K562 (cell line): ENCODE measurements around the gene LZTS2. TPM values are rescaled to one million over a fixed set of nuclear protein-coding genes. Genes with fewer than 3 reads are reported as not detected.
A peak's percentile ranks its signal among the peaks of the same experiment; 100 is the strongest.

Experiments used
- ETV6 ChIP-seq, 3 experiments: fragments of 150-350 bp in 1 of 3; sonication (generic) in 1 of 3; formaldehyde crosslinking in 1 of 3; IDR thresholded peaks; 2 replicates each; pipeline versions ENCODE4 v1.6.1 to v1.8.0; 2014 to 2022; ENCODE audit warnings: borderline replicate concordance in 2 of 3, low read depth in 2 of 3, antibody characterized with exemption in 1 of 3, low read length in 1 of 3, mild to moderate bottlenecking in 1 of 3, missing genetic modification reagents in 1 of 3
- GTF2A2 ChIP-seq: IDR thresholded peaks from 2 replicates; pipeline ENCODE4 v1.6.1; 2016; ENCODE audit warnings: mild to moderate bottlenecking, missing genetic modification characterization, missing compliant biosample characterization
- HEY1 ChIP-seq: fragments of 250-450 bp; sonication (Bioruptor Pico); IDR thresholded peaks from 2 replicates; pipeline ENCODE4 v1.5.0; 2020; ENCODE audit warnings: mild to moderate bottlenecking, moderate library complexity, borderline replicate concordance
- MEF2A ChIP-seq: IDR thresholded peaks from 2 replicates; pipeline ENCODE4 v1.6.1; 2011; ENCODE audit warnings: low read depth, mild to moderate bottlenecking, low read length, moderate library complexity; ENCODE audit not compliant: control insufficient read depth
- RB1 ChIP-seq: fragments of 450-650 bp; IDR thresholded peaks from 2 replicates; pipeline ENCODE4 v1.6.1; 2017; ENCODE audit warnings: low read depth, mild to moderate bottlenecking
- SMAD4 ChIP-seq: fragments of 250-450 bp; sonication (Bioruptor Pico); conservative IDR thresholded peaks from 2 replicates; pipeline ENCODE4 v1.8.0; 2021; ENCODE audit warnings: inconsistent platforms, mild to moderate bottlenecking, moderate library complexity
- SRSF3 ChIP-seq: fragments of 200-400 bp; formaldehyde crosslinking; IDR thresholded peaks from 2 replicates; pipeline ENCODE4 v1.6.1; 2016; ENCODE audit warnings: mild to moderate bottlenecking, low read length, moderate library complexity; ENCODE audit not compliant: insufficient read depth
- ZBTB7A ChIP-seq: IDR thresholded peaks from 2 replicates; pipeline ENCODE4 v1.6.1; 2011; ENCODE audit warnings: low read depth, mild to moderate bottlenecking, low read length, moderate library complexity, borderline replicate concordance; ENCODE audit not compliant: control insufficient read depth
- polyA plus RNA-seq, 8 experiments: library from polyadenylated mRNA; depleted of rRNA in 4 of 8; stranded (reverse) in 5 of 8; unstranded in 3 of 8; fragments of >200 nt; fragmentation: Nextera tagmentation in 2 of 8; fragmentation: Illumina TruSeq in 1 of 8; extraction: Ambion mirVana in 2 of 8; extraction: Trizol in 1 of 8; gene quantifications; 2 replicates each; pipeline versions ENCODE4 v1.2.1 to v1.2.3, GENCODE V29; 2011 to 2014; ENCODE audit warnings: inconsistent platforms in 1 of 8, missing spikeins in 1 of 8
- total RNA-seq, 7 experiments: library from RNA; depleted of rRNA in 6 of 7; stranded (reverse); fragments of >200 nt in 6 of 7; fragmentation: Illumina TruSeq in 2 of 7; extraction: Trizol in 2 of 7; gene quantifications; 2 replicates each; pipeline versions ENCODE4 v1.2.1 to v1.2.3, GENCODE V29; 2011 to 2021; ENCODE audit warnings: low replicate concordance in 1 of 7
- TF ChIP-seq, protein P1 (sequence below): sonication (generic); formaldehyde crosslinking; IDR thresholded peaks from 2 replicates; pipeline ENCODE4 v1.8.0; 2023; ENCODE audit warnings: mild to moderate bottlenecking, missing genetic modification reagents
- TF ChIP-seq, protein P2 (sequence below): sonication (generic); formaldehyde crosslinking; IDR thresholded peaks from 2 replicates; pipeline ENCODE4 v1.8.1; 2023; ENCODE audit warnings: mild to moderate bottlenecking, missing genetic modification reagents
- TF ChIP-seq, protein P3 (sequence below): fragments of 250-450 bp; sonication (Bioruptor Pico); IDR thresholded peaks from 2 replicates; pipeline ENCODE4 v1.5.0; 2021
- TF ChIP-seq, protein P4 (sequence below): fragments of 450-650 bp; IDR thresholded peaks from 2 replicates; pipeline ENCODE4 v1.6.1; 2016; ENCODE audit warnings: mild to moderate bottlenecking
- TF ChIP-seq, protein P5 (sequence below): IDR thresholded peaks from 3 replicates; pipeline ENCODE4 v1.6.1; 2011; ENCODE audit warnings: borderline replicate concordance, mild to moderate bottlenecking, moderate library complexity; ENCODE audit not compliant: insufficient read length; ENCODE audit errors: extremely low read depth

LZTS2 gene
- total and polyA plus RNA-seq, 9 of the 15 experiments (the other 6 are each of a cell fraction or from before 2014, with no cell fraction given), result 0.23 to 42.5 (median 14.7) TPM

DNA sequence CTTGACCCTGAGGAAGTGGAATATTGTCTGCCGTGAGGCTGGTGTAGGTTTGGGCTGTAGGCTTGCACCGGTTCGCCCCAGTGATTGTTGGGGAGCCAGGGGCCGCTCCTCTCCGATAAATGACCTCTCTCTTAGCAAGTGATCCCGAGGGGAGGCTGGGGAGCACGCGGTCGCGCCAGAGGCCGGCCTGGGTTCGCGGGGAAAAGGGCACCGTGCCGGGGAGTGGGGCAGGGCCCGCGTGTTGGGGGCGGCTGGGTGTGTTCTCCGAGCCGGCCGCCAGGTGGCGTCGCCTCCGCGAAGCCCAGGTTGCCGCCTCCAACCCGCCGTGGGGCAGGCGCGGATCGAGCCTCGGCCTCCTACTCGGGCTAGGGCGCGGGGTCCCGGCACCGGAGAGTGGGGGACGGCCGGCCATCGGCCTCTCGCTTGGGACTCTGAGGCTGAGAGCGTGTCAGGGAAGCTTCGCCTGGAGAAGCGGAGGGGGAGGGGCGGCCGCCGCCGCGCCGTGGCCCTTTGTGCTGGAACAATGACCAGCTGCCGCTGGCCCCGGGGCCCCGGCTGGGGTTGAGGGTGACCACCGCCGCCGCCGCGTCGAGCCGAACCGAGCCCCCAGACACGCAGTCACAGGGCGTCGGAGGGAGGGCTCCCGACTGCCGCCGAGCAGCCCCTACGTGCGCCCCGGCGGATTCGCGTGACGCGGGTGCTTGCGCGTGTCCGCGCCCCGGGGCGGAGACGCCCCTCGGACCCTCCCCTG, 442 bp upstream of the LZTS2 start (continued):
- TF ChIP-seq, protein P1, sequence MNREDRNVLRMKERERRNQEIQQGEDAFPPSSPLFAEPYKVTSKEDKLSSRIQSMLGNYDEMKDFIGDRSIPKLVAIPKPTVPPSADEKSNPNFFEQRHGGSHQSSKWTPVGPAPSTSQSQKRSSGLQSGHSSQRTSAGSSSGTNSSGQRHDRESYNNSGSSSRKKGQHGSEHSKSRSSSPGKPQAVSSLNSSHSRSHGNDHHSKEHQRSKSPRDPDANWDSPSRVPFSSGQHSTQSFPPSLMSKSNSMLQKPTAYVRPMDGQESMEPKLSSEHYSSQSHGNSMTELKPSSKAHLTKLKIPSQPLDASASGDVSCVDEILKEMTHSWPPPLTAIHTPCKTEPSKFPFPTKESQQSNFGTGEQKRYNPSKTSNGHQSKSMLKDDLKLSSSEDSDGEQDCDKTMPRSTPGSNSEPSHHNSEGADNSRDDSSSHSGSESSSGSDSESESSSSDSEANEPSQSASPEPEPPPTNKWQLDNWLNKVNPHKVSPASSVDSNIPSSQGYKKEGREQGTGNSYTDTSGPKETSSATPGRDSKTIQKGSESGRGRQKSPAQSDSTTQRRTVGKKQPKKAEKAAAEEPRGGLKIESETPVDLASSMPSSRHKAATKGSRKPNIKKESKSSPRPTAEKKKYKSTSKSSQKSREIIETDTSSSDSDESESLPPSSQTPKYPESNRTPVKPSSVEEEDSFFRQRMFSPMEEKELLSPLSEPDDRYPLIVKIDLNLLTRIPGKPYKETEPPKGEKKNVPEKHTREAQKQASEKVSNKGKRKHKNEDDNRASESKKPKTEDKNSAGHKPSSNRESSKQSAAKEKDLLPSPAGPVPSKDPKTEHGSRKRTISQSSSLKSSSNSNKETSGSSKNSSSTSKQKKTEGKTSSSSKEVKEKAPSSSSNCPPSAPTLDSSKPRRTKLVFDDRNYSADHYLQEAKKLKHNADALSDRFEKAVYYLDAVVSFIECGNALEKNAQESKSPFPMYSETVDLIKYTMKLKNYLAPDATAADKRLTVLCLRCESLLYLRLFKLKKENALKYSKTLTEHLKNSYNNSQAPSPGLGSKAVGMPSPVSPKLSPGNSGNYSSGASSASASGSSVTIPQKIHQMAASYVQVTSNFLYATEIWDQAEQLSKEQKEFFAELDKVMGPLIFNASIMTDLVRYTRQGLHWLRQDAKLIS (CRISPR knock-in tag), result 0 out of 2 replicates have a peak, but pooled peaks have one; percentile 24
- TF ChIP-seq HEY1 (CRISPR knock-in tag) (no peak), RB1 (peak; percentile 73), GTF2A2 (tag) (no peak), MEF2A (no peak), SRSF3 (no peak), ETV6 (IDR thresholded peaks at IDR 0.05; ENCODE audit: borderline replicate concordance in 1 of 2, low read depth in 2 of 2, low read length in 1 of 2) (no peak), ETV6 (CRISPR knock-in tag; IDR thresholded peaks at IDR 0.05; ENCODE audit: borderline replicate concordance) (no peak), SMAD4 (CRISPR knock-in tag) (peak; percentile 54), ZBTB7A (no peak)
- TF ChIP-seq, protein P2, sequence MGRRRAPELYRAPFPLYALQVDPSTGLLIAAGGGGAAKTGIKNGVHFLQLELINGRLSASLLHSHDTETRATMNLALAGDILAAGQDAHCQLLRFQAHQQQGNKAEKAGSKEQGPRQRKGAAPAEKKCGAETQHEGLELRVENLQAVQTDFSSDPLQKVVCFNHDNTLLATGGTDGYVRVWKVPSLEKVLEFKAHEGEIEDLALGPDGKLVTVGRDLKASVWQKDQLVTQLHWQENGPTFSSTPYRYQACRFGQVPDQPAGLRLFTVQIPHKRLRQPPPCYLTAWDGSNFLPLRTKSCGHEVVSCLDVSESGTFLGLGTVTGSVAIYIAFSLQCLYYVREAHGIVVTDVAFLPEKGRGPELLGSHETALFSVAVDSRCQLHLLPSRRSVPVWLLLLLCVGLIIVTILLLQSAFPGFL (CRISPR knock-in tag), result no peak
- TF ChIP-seq, protein P3, sequence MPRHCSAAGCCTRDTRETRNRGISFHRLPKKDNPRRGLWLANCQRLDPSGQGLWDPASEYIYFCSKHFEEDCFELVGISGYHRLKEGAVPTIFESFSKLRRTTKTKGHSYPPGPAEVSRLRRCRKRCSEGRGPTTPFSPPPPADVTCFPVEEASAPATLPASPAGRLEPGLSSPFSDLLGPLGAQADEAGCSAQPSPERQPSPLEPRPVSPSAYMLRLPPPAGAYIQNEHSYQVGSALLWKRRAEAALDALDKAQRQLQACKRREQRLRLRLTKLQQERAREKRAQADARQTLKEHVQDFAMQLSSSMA, result no peak
- TF ChIP-seq, protein P4, sequence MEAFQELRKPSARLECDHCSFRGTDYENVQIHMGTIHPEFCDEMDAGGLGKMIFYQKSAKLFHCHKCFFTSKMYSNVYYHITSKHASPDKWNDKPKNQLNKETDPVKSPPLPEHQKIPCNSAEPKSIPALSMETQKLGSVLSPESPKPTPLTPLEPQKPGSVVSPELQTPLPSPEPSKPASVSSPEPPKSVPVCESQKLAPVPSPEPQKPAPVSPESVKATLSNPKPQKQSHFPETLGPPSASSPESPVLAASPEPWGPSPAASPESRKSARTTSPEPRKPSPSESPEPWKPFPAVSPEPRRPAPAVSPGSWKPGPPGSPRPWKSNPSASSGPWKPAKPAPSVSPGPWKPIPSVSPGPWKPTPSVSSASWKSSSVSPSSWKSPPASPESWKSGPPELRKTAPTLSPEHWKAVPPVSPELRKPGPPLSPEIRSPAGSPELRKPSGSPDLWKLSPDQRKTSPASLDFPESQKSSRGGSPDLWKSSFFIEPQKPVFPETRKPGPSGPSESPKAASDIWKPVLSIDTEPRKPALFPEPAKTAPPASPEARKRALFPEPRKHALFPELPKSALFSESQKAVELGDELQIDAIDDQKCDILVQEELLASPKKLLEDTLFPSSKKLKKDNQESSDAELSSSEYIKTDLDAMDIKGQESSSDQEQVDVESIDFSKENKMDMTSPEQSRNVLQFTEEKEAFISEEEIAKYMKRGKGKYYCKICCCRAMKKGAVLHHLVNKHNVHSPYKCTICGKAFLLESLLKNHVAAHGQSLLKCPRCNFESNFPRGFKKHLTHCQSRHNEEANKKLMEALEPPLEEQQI, result no peak
- TF ChIP-seq, protein P5, sequence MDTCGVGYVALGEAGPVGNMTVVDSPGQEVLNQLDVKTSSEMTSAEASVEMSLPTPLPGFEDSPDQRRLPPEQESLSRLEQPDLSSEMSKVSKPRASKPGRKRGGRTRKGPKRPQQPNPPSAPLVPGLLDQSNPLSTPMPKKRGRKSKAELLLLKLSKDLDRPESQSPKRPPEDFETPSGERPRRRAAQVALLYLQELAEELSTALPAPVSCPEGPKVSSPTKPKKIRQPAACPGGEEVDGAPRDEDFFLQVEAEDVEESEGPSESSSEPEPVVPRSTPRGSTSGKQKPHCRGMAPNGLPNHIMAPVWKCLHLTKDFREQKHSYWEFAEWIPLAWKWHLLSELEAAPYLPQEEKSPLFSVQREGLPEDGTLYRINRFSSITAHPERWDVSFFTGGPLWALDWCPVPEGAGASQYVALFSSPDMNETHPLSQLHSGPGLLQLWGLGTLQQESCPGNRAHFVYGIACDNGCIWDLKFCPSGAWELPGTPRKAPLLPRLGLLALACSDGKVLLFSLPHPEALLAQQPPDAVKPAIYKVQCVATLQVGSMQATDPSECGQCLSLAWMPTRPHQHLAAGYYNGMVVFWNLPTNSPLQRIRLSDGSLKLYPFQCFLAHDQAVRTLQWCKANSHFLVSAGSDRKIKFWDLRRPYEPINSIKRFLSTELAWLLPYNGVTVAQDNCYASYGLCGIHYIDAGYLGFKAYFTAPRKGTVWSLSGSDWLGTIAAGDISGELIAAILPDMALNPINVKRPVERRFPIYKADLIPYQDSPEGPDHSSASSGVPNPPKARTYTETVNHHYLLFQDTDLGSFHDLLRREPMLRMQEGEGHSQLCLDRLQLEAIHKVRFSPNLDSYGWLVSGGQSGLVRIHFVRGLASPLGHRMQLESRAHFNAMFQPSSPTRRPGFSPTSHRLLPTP, result no peak
